Measurements from ENCODE around the gene PRCC. TPM values are rescaled to one million over a fixed set of nuclear protein-coding genes. Genes with fewer than 3 reads are reported as not detected.

PRCC gene
- total RNA-seq, 2 experiments from 2014 or later: 49.5 to 50.0 TPM

DNA sequence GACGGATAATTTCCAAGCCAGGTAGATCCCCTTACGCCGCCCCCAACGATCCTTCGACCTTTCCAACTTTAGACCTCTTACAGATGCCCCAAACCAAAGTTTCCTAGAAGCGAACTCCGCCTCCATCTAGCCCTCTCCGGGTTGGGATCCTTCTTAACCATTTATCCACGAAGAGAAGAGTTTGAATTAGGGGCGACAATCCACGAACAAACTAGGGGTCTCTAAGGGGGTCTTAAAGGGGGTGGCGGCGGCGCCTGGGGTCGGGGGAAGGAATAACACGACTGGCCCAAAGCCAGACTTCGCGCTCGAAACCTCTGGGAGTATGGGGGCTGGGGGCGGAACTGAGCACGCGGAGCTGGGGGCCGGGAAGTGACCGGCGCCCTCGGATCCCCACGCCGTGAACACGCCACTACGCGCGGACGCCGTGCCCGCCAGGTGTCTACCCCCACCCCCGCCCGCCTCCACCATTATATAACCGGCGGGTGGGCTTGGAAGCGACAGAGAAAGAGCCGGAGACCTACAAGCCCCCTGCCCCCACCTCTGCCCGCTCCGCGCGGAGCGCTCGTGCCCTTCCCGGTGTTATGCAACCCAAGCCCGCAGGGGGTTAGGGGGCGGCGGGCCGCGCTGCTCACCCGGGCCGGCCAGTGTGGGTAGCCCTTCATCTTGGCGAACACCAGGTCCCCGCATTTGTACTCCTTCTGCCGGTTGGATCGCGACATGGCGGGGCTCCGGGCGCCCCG, 16.5 kb upstream of the PRCC start:
- peaks cover 61% of the 10 kb centered on the region for H3K4me1 ChIP-seq (ENCODE audit: insufficient read depth, low read length)
- H3K27me3 ChIP-seq (ENCODE audit: control insufficient read depth in 1 of 2, insufficient read depth in 2 of 2, low read length in 2 of 2): no peaks in the 10 kb centered on the region
- ChIA-PET POLR2A (interaction anchor here (0.7 to 3.8 kb wide), 9 partner anchors 10 to 250 kb away, joined by 3 to 74 read pairs (median 7); partner anchors contain the start of genes ISG20L2, MEF2D, METTL25B and MRPL24), CTCF (interaction anchor here (1.5 to 2.6 kb wide), 3 partner anchors 9 to 24 kb away, joined by 3 to 30 read pairs (median 8); partner anchors contain the start of genes METTL25B and PRCC)
- Mint-ChIP-seq H3K9me3 (no peaks in the 10 kb centered on the region), H3K36me3 (ENCODE audit: low read depth) (peaks cover 20% of the 10 kb centered on the region), H3K4me1 (ENCODE audit: low read depth) (peaks cover 70% of the 10 kb centered on the region), H3K27ac (peak overlapping the region; percentile 85), H3K4me3 (peak overlapping the region; percentile 96), H3K27me3 (no peaks in the 10 kb centered on the region)
- TF ChIP-seq, protein P1, sequence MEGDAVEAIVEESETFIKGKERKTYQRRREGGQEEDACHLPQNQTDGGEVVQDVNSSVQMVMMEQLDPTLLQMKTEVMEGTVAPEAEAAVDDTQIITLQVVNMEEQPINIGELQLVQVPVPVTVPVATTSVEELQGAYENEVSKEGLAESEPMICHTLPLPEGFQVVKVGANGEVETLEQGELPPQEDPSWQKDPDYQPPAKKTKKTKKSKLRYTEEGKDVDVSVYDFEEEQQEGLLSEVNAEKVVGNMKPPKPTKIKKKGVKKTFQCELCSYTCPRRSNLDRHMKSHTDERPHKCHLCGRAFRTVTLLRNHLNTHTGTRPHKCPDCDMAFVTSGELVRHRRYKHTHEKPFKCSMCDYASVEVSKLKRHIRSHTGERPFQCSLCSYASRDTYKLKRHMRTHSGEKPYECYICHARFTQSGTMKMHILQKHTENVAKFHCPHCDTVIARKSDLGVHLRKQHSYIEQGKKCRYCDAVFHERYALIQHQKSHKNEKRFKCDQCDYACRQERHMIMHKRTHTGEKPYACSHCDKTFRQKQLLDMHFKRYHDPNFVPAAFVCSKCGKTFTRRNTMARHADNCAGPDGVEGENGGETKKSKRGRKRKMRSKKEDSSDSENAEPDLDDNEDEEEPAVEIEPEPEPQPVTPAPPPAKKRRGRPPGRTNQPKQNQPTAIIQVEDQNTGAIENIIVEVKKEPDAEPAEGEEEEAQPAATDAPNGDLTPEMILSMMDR (IDR thresholded peaks at IDR 0.05): no peak
- H3K36me3 ChIP-seq (ENCODE audit: insufficient read depth, low read length): no peaks in the 10 kb centered on the region
- ATAC-seq (ENCODE audit: poor library complexity): peak; percentile 24
- H3K4me3 ChIP-seq (ENCODE audit: low read length): peak overlapping the region; percentile 97
- peak overlapping the region; percentile 70 to 80 for H3K27ac ChIP-seq (ENCODE audit: low read depth in 1 of 2, low read length in 2 of 2)
- H3K9me3 ChIP-seq (ENCODE audit: control insufficient read depth in 1 of 2, insufficient read depth in 1 of 2, low read length in 2 of 2): no peaks in the 10 kb centered on the region
- DNase-seq: peak in 11 of 14 experiments; percentile 26 to 68 (median 38)
- intact Hi-C loops (cut with DNase I, micrococcal nuclease): loop anchor here (1.0 to 2.0 kb wide), 2 partner anchors 10 to 22 kb away; partner anchors contain the start of genes MRPL24 (in 2 of the 2), ISG20L2 (in 1 of the 2) and METTL25B (in 1 of the 2)

DNA sequence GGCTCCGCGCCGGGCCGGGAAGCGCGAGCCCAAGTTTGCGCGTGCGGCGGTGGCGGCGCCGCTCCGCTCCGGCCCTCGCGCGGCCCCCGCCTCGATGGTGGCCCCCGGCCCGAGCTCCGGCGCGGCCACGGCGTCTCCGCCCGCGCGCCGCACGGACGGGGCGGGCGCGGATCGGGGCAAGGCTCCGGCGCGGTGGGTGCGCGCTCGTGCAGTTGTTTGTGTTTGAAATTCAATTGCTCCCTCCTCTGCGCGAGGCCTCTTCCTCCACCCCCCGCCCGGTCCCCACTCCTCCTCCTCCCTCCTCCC, 15.9 kb upstream of the PRCC start, which contains the start of gene HDGF:
Gene HDGF, minus strand, starts transcription at position 225 of the 306 bp plus-strand sequence. CDS start 246 bp downstream, outside the sequence.
- H3K4me3 ChIP-seq (ENCODE audit: low read length): peak within 1 kb of the TSS; percentile 97
- intact Hi-C loops (cut with DNase I, micrococcal nuclease): loop anchor here (1.0 to 2.0 kb wide), 2 partner anchors 10 to 23 kb away; partner anchors contain the start of genes MRPL24 (in 2 of the 2), ISG20L2 (in 1 of the 2) and METTL25B (in 1 of the 2)
- no peaks in the 10 kb centered on the region for H3K9me3 ChIP-seq (ENCODE audit: control insufficient read depth in 1 of 2, insufficient read depth in 1 of 2, low read length in 2 of 2)
- no peaks in the 10 kb centered on the region for H3K36me3 ChIP-seq (ENCODE audit: insufficient read depth, low read length)
- DNase-seq: no peak
- Mint-ChIP-seq H3K4me3 (peak within 1 kb of the TSS; percentile 96), H3K27ac (peak within 1 kb of the TSS; percentile 85), H3K27me3 (no peaks in the 10 kb centered on the region), H3K9me3 (no peaks in the 10 kb centered on the region), H3K4me1 (ENCODE audit: low read depth) (peaks cover 65% of the 10 kb centered on the region), H3K36me3 (ENCODE audit: low read depth) (peaks cover 17% of the 10 kb centered on the region)
- ATAC-seq (ENCODE audit: poor library complexity): no peak
- CTCF ChIA-PET: interaction anchor here (1.5 to 2.6 kb wide), 3 partner anchors 9 to 25 kb away, joined by 3 to 30 read pairs (median 8); partner anchors contain the start of genes METTL25B and PRCC
- H3K27me3 ChIP-seq (ENCODE audit: control insufficient read depth in 1 of 2, insufficient read depth in 2 of 2, low read length in 2 of 2): no peaks in the 10 kb centered on the region
- TF ChIP-seq, protein P1 (IDR thresholded peaks at IDR 0.05): no peak
- POLR2A ChIA-PET: interaction anchor here (1.2 to 3.8 kb wide), 8 partner anchors 10 to 250 kb away, joined by 3 to 74 read pairs (median 8); partner anchors contain the start of genes ISG20L2, MEF2D, METTL25B and MRPL24
- peaks cover 55% of the 10 kb centered on the region for H3K4me1 ChIP-seq (ENCODE audit: insufficient read depth, low read length)
- H3K27ac ChIP-seq (ENCODE audit: low read depth in 1 of 2, low read length in 2 of 2): peak within 1 kb of the TSS; percentile 70 to 86

DNA sequence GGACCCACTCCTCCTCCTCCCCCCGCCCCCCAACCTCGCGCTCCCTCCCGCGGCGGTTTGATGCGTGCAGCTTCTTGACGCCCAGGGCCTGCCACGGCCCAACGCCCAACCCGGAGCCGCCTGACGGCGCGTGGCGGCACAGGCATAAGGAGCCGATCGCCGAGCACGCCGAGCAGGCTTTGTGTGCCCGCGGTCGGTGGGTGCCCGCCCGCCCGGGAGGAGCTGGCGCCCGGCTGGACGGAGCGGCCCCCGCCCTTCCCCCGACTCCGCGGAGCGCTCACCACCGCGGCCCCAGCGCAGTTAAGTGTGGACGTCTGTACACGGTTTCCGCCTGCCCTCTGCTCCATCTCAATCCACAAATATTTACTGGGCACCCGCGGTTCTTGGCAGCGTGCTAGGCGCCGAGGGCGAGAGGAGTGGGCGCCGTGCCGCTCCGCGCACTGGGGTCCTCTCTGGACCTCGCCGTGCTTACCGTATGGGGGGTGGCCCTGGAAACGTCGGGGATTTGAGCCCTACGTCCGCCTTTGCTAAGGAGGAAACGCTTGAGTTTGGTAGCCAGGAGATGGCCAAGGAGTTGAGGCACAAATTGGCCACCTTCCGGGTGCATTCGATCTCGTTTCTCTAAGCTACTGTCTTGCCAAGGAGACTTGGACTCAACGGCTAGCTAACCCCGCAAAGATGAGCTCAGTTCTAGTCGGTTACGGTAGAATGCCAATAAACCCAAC, 15.4 kb upstream of the PRCC start:
- Histone ChIP-seq H3K9me3 (ENCODE audit: control insufficient read depth in 1 of 2, insufficient read depth in 1 of 2, low read length in 2 of 2) (no peaks in the 10 kb centered on the region), H3K27me3 (ENCODE audit: control insufficient read depth in 1 of 2, insufficient read depth in 2 of 2, low read length in 2 of 2) (no peaks in the 10 kb centered on the region), H3K4me1 (ENCODE audit: insufficient read depth, low read length) (peaks cover 50% of the 10 kb centered on the region), H3K27ac (ENCODE audit: low read depth in 1 of 2, low read length in 2 of 2) (peak overlapping the region; percentile 61 to 86), H3K36me3 (ENCODE audit: insufficient read depth, low read length) (no peaks in the 10 kb centered on the region), H3K4me3 (ENCODE audit: low read length) (peak overlapping the region; percentile 97)
- H3K27me3 Mint-ChIP-seq: no peaks in the 10 kb centered on the region
- CTCF ChIA-PET: interaction anchor here (0.6 to 2.6 kb wide), 5 partner anchors 10 to 62 kb away, joined by 3 to 30 read pairs (median 4); partner anchors contain the start of genes METTL25B, MRPL24 and PRCC
- DNase-seq (peak; percentile 95 to 99 (median 98)), ATAC-seq (ENCODE audit: poor library complexity) (peak; percentile 85)
- peaks cover 17% of the 10 kb centered on the region for H3K36me3 Mint-ChIP-seq (ENCODE audit: low read depth)
- intact Hi-C loops (cut with DNase I, micrococcal nuclease): loop anchor here (1.0 to 2.0 kb wide), 3 partner anchors 11 to 23 kb away; partner anchors contain the start of genes ISG20L2 (in 2 of the 2), METTL25B (in 2 of the 2) and MRPL24 (in 2 of the 2)
- TF ChIP-seq, protein P1 (IDR thresholded peaks at IDR 0.05): no peak
- POLR2A ChIA-PET: interaction anchor here (0.7 to 3.8 kb wide), 9 partner anchors 11 to 251 kb away, joined by 3 to 74 read pairs (median 7); partner anchors contain the start of genes ISG20L2, MEF2D, METTL25B and MRPL24
- peak overlapping the region; percentile 85 for H3K27ac Mint-ChIP-seq
- H3K4me3 Mint-ChIP-seq: peak overlapping the region; percentile 91
- no peaks in the 10 kb centered on the region for H3K9me3 Mint-ChIP-seq
- peaks cover 60% of the 10 kb centered on the region for H3K4me1 Mint-ChIP-seq (ENCODE audit: low read depth)

All from CD4-positive, alpha-beta T cell (primary cell).